K562 (cell line): ENCODE results near the gene TIMM50. TPM values are rescaled to one million over a fixed set of nuclear protein-coding genes. Genes with fewer than 3 reads are reported as not detected.

Experiments
- DNMT1 ChIP-seq: fragments of 450-650 bp; IDR thresholded peaks from 2 replicates; pipeline ENCODE4 v1.6.1; 2016; ENCODE audit warnings: antibody characterized with exemption, mild to moderate bottlenecking
- E2F1 ChIP-seq: sonication (generic); formaldehyde crosslinking; IDR thresholded peaks from 2 replicates; pipeline ENCODE4 v1.8.1; 2023; ENCODE audit warnings: mild to moderate bottlenecking, missing genetic modification reagents, moderate library complexity
- NFRKB ChIP-seq: fragments of 450-650 bp; IDR thresholded peaks from 2 replicates; pipeline ENCODE4 v1.6.1; 2016; ENCODE audit warnings: low read depth
- RBBP5 ChIP-seq: fragments of 200-600 bp; sonication (generic); IDR thresholded peaks from 2 replicates; pipeline ENCODE4 v1.6.1; 2012; ENCODE audit warnings: borderline replicate concordance, mild to moderate bottlenecking, low read length, control low read depth, inconsistent platforms; ENCODE audit not compliant: insufficient read depth, poor library complexity, severe bottlenecking
- TAF1 ChIP-seq: IDR thresholded peaks from 2 replicates; pipeline ENCODE4 v1.6.1; 2011; ENCODE audit warnings: mild to moderate bottlenecking, low read length, moderate library complexity; ENCODE audit not compliant: insufficient read depth, control insufficient read depth, severe bottlenecking; ENCODE audit errors: extremely low read depth
- TCF7 ChIP-seq: sonication (generic); IDR thresholded peaks from 2 replicates; pipeline ENCODE4 v1.6.1; 2016; ENCODE audit warnings: antibody characterized with exemption, borderline replicate concordance
- TOE1 ChIP-seq, 2 experiments: fragments of 450-650 bp in 1 of 2; sonication (generic) in 1 of 2; formaldehyde crosslinking in 1 of 2; IDR thresholded peaks; 2 replicates each; pipeline versions ENCODE4 v1.7.1 to v1.8.0; 2016 to 2022; ENCODE audit warnings: borderline replicate concordance in 2 of 2, mild to moderate bottlenecking in 2 of 2, antibody characterized with exemption in 1 of 2, inconsistent platforms in 1 of 2, low read depth in 1 of 2, missing genetic modification reagents in 1 of 2, moderate library complexity in 1 of 2
- ZNF79 ChIP-seq: fragments of 250-450 bp; sonication (Bioruptor Pico); IDR thresholded peaks from 2 replicates; pipeline ENCODE4 v1.4.0; 2020; ENCODE audit warnings: low read depth, mild to moderate bottlenecking, moderate library complexity
- polyA plus RNA-seq, 8 experiments: library from polyadenylated mRNA; depleted of rRNA in 4 of 8; stranded (reverse) in 5 of 8; unstranded in 3 of 8; fragments of >200 nt; fragmentation: Nextera tagmentation in 2 of 8; fragmentation: Illumina TruSeq in 1 of 8; extraction: Ambion mirVana in 2 of 8; extraction: Trizol in 1 of 8; gene quantifications; 2 replicates each; pipeline versions ENCODE4 v1.2.1 to v1.2.3, GENCODE V29; 2011 to 2014; ENCODE audit warnings: inconsistent platforms in 1 of 8, missing spikeins in 1 of 8
- total RNA-seq, 7 experiments: library from RNA; depleted of rRNA in 6 of 7; stranded (reverse); fragments of >200 nt in 6 of 7; fragmentation: Illumina TruSeq in 2 of 7; extraction: Trizol in 2 of 7; gene quantifications; 2 replicates each; pipeline versions ENCODE4 v1.2.1 to v1.2.3, GENCODE V29; 2011 to 2021; ENCODE audit warnings: low replicate concordance in 1 of 7

Gene TIMM50
- total and polyA plus RNA-seq, 9 of the 15 experiments (the other 6 are each of a cell fraction or from before 2014, with no cell fraction given) = 28.3 to 221 (median 170) TPM

- TF ChIP-seq TCF7 (no peak), TAF1 (peak; percentile 97), NFRKB (peak; percentile 63), RBBP5 (peak; percentile 95), E2F1 (CRISPR knock-in tag) (peak; percentile 28; the same call in 1 of the 2 replicates), TOE1 (IDR thresholded peaks at IDR 0.05; ENCODE audit: borderline replicate concordance) (peak; percentile 91), TOE1 (CRISPR knock-in tag; IDR thresholded peaks at IDR 0.05; ENCODE audit: borderline replicate concordance, low read depth) (no peak), ZNF79 (CRISPR knock-in tag) (no peak), DNMT1 (peak; percentile 82; the same call in 1 of the 2 replicates)
These were observed at the start of gene TIMM50 (continued) for GRCh38 chr19:39480337-39481228.
